ENCODE measurements around the gene SRSF3. TPM values are rescaled to one million over a fixed set of nuclear protein-coding genes. Genes with fewer than 3 reads are reported as not detected.

SRSF3 gene
- total and polyA plus RNA-seq, 9 of the 15 experiments (the other 6 are each of a cell fraction or from before 2014, with no cell fraction given): 337 to 1,200 (median 518) TPM

DNA sequence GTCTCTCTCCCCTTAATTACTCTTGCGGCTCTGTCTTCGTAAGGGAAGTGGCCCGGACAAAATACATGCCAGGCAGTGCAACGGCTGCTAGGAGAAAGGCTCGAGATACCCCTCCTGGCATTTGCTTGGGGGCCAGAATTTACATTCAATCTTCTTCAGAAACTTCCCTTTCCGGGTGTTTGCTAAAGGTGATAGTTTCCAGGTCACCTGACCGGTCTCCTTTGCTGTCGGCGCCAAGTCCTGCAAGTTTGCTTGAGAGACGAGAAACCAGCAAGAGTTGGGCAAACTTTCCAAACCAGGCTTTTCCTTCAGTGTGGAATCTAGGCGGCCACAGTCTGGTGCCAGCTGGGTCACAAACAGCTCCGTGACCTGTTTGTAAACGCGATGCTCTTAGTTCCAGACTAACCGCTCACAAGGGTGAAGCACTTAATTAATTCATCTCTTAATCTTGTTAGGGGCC is 563 bp upstream of the SRSF3 start:
- ATAC-seq (peak; percentile 11), FAIRE-seq (peak; percentile 61), DNase-seq (ENCODE audit: extremely low read depth in 1 of 4, low spot score in 3 of 4) (peak in 2 of 4 experiments; percentile 57 to 78)
- peak overlapping the region; percentile 69 for H3K4me3 ChIP-seq
- H3K27me3 ChIP-seq (ENCODE audit: control insufficient read depth in 2 of 2, insufficient read depth in 2 of 2, low read length in 2 of 2): no peaks in the 10 kb centered on the region
- 2% methylated on average over 15 of the region's 15 CpGs for WGBS (ENCODE audit: insufficient coverage, low coverage, missing lambda C conversion rate)
- in situ Hi-C loops (cut with MboI) (no loop called here), intact Hi-C loops (cut with micrococcal nuclease) (loop anchor here (1.0 to 5.0 kb wide), 3 partner anchors 47 to 170 kb away; partner anchors contain the start of genes KCTD20, PXT1 and STK38)
- peaks cover 37% of the 10 kb centered on the region for H3K36me3 ChIP-seq (ENCODE audit: control insufficient read depth, insufficient read depth, low read length)
- H4K20me1 ChIP-seq (replicated peaks; ENCODE audit: control insufficient read depth, insufficient read depth, low read length): peaks cover 40% of the 10 kb centered on the region
- H3K79me2 ChIP-seq (ENCODE audit: control insufficient read depth, insufficient read depth, low read length): peaks cover 53% of the 10 kb centered on the region
- peaks cover 3% of the 10 kb centered on the region for H3K9me1 ChIP-seq (ENCODE audit: control insufficient read depth, insufficient read depth, low read length)
- peaks cover 19 to 23% of the 10 kb centered on the region in 2 experiments for H3K4me1 ChIP-seq (replicated peaks in 1 of 2; ENCODE audit: control insufficient read depth in 2 of 2, insufficient read depth in 2 of 2, low read length in 2 of 2)
- H3K4me2 ChIP-seq (ENCODE audit: insufficient read depth, low read length): peak overlapping the region; percentile 90
- H3K9ac ChIP-seq (ENCODE audit: insufficient read depth in 1 of 2, low read depth in 2 of 2, low read length in 2 of 2): peak overlapping the region; percentile 92 to 96
- ChIA-PET CTCF (ENCODE audit: low intra/inter-chr PET ratio) (interaction anchor here (0.5 kb wide), 1 partner anchor 166 kb away, joined by 3 read pairs; no protein-coding TSS in a partner anchor), POLR2A (interaction anchor here (0.5 to 9.8 kb wide), 14 partner anchors 9 to 590 kb away, joined by 3 to 239 read pairs (median 4); no protein-coding TSS in a partner anchor)
- BruUV-seq (replicated peaks): TSS peak; percentile 89
- H3K27ac ChIP-seq (ENCODE audit: extremely low read depth, low read depth, low read length): peak overlapping the region; percentile 94
- H2AFZ ChIP-seq (ENCODE audit: low read depth, low read length): peak overlapping the region; percentile 97
- no peaks in the 10 kb centered on the region; the same call in 1 of the 2 replicates for H3K9me3 ChIP-seq (replicated peaks; ENCODE audit: control insufficient read depth, insufficient read depth, low read depth, low read length)
- TF ChIP-seq E2F3 (CRISPR knock-in tag; IDR thresholded peaks at IDR 0.05) (no peak; the same call in 1 of the 2 replicates), PHF20 (IDR thresholded peaks at IDR 0.05; ENCODE audit: partially characterized antibody) (peak; percentile 47), BHLHE40 (IDR thresholded peaks at IDR 0.05; ENCODE audit: low read length) (0 out of 2 replicates have a peak, but pooled peaks have one; percentile 38), NR4A1 (CRISPR knock-in tag; IDR thresholded peaks at IDR 0.05) (peak; percentile 84; the same call in 1 of the 2 replicates), NR4A1 (tag; IDR thresholded peaks at IDR 0.05) (0 out of 2 replicates have a peak, but pooled peaks have one; percentile 1), TEAD4 (IDR thresholded peaks at IDR 0.05; ENCODE audit: low read length) (no peak), TEAD4 (CRISPR knock-in tag; IDR thresholded peaks at IDR 0.05; ENCODE audit: borderline replicate concordance) (no peak), TSC22D4 (tag; IDR thresholded peaks at IDR 0.05) (no peak), ZNF764 (CRISPR knock-in tag; IDR thresholded peaks at IDR 0.05; ENCODE audit: low read depth) (peak; percentile 62; the same call in 1 of the 2 replicates), TBP (optimal IDR thresholded peaks at IDR 0.05; ENCODE audit: low read depth, low read length) (no peak), IFI16 (CRISPR knock-in tag; IDR thresholded peaks at IDR 0.05) (0 out of 2 replicates have a peak, but pooled peaks have one; percentile 12), ELF1 (tag; IDR thresholded peaks at IDR 0.05) (peak; percentile 61; the same call in 1 of the 2 replicates), TAL1 (IDR thresholded peaks at IDR 0.05) (no peak), ERF (CRISPR knock-in tag; IDR thresholded peaks at IDR 0.05) (0 out of 2 replicates have a peak, but pooled peaks have one; percentile 49), RBM17 (IDR thresholded peaks at IDR 0.05; ENCODE audit: borderline replicate concordance, low read depth, low read length) (no peak), XRCC3 (IDR thresholded peaks at IDR 0.05) (no peak)
- TF ChIP-seq, protein P1, sequence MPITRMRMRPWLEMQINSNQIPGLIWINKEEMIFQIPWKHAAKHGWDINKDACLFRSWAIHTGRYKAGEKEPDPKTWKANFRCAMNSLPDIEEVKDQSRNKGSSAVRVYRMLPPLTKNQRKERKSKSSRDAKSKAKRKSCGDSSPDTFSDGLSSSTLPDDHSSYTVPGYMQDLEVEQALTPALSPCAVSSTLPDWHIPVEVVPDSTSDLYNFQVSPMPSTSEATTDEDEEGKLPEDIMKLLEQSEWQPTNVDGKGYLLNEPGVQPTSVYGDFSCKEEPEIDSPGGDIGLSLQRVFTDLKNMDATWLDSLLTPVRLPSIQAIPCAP (CRISPR knock-in tag; IDR thresholded peaks at IDR 0.05; ENCODE audit: borderline replicate concordance): 0 out of 2 replicates have a peak, but pooled peaks have one; percentile 50
- TF ChIP-seq, protein P2, sequence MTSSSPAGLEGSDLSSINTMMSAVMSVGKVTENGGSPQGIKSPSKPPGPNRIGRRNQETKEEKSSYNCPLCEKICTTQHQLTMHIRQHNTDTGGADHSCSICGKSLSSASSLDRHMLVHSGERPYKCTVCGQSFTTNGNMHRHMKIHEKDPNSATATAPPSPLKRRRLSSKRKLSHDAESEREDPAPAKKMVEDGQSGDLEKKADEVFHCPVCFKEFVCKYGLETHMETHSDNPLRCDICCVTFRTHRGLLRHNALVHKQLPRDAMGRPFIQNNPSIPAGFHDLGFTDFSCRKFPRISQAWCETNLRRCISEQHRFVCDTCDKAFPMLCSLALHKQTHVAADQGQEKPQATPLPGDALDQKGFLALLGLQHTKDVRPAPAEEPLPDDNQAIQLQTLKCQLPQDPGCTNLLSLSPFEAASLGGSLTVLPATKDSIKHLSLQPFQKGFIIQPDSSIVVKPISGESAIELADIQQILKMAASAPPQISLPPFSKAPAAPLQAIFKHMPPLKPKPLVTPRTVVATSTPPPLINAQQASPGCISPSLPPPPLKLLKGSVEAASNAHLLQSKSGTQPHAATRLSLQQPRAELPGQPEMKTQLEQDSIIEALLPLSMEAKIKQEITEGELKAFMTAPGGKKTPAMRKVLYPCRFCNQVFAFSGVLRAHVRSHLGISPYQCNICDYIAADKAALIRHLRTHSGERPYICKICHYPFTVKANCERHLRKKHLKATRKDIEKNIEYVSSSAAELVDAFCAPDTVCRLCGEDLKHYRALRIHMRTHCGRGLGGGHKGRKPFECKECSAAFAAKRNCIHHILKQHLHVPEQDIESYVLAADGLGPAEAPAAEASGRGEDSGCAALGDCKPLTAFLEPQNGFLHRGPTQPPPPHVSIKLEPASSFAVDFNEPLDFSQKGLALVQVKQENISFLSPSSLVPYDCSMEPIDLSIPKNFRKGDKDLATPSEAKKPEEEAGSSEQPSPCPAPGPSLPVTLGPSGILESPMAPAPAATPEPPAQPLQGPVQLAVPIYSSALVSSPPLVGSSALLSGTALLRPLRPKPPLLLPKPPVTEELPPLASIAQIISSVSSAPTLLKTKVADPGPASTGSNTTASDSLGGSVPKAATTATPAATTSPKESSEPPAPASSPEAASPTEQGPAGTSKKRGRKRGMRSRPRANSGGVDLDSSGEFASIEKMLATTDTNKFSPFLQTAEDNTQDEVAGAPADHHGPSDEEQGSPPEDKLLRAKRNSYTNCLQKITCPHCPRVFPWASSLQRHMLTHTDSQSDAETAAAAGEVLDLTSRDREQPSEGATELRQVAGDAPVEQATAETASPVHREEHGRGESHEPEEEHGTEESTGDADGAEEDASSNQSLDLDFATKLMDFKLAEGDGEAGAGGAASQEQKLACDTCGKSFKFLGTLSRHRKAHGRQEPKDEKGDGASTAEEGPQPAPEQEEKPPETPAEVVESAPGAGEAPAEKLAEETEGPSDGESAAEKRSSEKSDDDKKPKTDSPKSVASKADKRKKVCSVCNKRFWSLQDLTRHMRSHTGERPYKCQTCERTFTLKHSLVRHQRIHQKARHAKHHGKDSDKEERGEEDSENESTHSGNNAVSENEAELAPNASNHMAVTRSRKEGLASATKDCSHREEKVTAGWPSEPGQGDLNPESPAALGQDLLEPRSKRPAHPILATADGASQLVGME (CRISPR knock-in tag; IDR thresholded peaks at IDR 0.05): 0 out of 2 replicates have a peak, but pooled peaks have one; percentile 20
